GM12872 (cell line): ENCODE measurements around the gene EEA1.

Experiments
- CTCF ChIP-seq: IDR thresholded peaks from 3 replicates; pipeline ENCODE4 v1.5.1; 2011; ENCODE audit warnings: low read depth, mild to moderate bottlenecking, low read length, moderate library complexity; ENCODE audit not compliant: insufficient read depth

The EEA1 gene

GRCh38 chr12:92928962-92929915, at the start of gene EEA1:
EEA1 (minus strand) TSS chr12:92929295; CDS start chr12:92929066, 229 bp downstream.
- 0 out of 3 replicates have a peak, but pooled peaks have one; percentile 23 for TF ChIP-seq CTCF

GRCh38 chr12:92978607-92979006, 49.5 kb upstream of the EEA1 start:
- TF ChIP-seq CTCF: no peak

- no peak for TF ChIP-seq CTCF
These were observed 48.2 kb upstream of the EEA1 start for GRCh38 chr12:92977326-92977725.

GRCh38 chr12:92974759-92975158, 45.7 kb upstream of the EEA1 start:
- TF ChIP-seq CTCF: no peak

GRCh38 chr12:92973614-92974013, 44.5 kb upstream of the EEA1 start:
- no peak for TF ChIP-seq CTCF

GRCh38 chr12:92971859-92972524, 42.9 kb upstream of the EEA1 start:
- TF ChIP-seq CTCF: no peak

GRCh38 chr12:92968176-92968813, 39.2 kb upstream of the EEA1 start:
- no peak for TF ChIP-seq CTCF
